ENCODE results near the gene TRIM29. TPM values are rescaled to one million over a fixed set of nuclear protein-coding genes. Genes with fewer than 3 reads are reported as not detected.

The TRIM29 gene
- total and polyA plus RNA-seq, 10 of the 15 experiments (the other 5 are each of a cell fraction or from before 2014, with no cell fraction given), result 0.08 to 0.67 (median 0.26) TPM; not detected in 5

GRCh38 chr11:120105576-120105975, 32.3 kb downstream of the TRIM29 start (continued):
- no peak for TF ChIP-seq E2F4 (IDR thresholded peaks at IDR 0.05; ENCODE audit: low read depth, low read length)
- no peak for TF ChIP-seq HDAC6 (IDR thresholded peaks at IDR 0.05; ENCODE audit: unreplicated experiment)

- H3K27ac ChIP-seq (ENCODE audit: control insufficient read depth, insufficient read depth), result no peak overlapping the region
- RAD21 ChIA-PET (ENCODE audit: unreplicated experiment), result no interaction called here
- H3K9ac ChIP-seq (ENCODE audit: control insufficient read depth, insufficient read depth, low read length), result no peak overlapping the region
- no peaks in the 10 kb centered on the region for H3K4me1 ChIP-seq (ENCODE audit: control insufficient read depth, insufficient read depth, low read length)
- intact Hi-C loops (cut with micrococcal nuclease; ENCODE audit: unreplicated experiment), result no loop called here
- WGBS (ENCODE audit: insufficient coverage, insufficient replicate concordance, low lambda C conversion rate, missing lambda C conversion rate), result 34% methylated on average over 15 of the region's 15 CpGs
- CTCF ChIA-PET, result interaction anchor here (1.7 kb wide), 1 partner anchor 24 kb away, joined by 4 read pairs; no protein-coding TSS in a partner anchor
- no peak overlapping the region for H3K4me2 ChIP-seq (ENCODE audit: control insufficient read depth, insufficient read depth)
- FAIRE-seq (no peak), DNase-seq (ENCODE audit: low read depth, low spot score) (no peak), ATAC-seq (no peak)
- no peaks in the 10 kb centered on the region for H3K79me2 ChIP-seq (ENCODE audit: control insufficient read depth, insufficient read depth, low read length)
- no peak overlapping the region for H3K4me3 ChIP-seq
- POLR2A ChIA-PET, result no interaction called here
- no peaks in the 10 kb centered on the region; the same call in 2 of the 3 replicates for H3K9me3 ChIP-seq (replicated peaks; ENCODE audit: control insufficient read depth, insufficient read depth, low read length)
- no peak overlapping the region for H2AFZ ChIP-seq (ENCODE audit: control insufficient read depth, low read depth, low read length)
- in situ Hi-C loops (cut with MboI), result no loop called here
- TF ChIP-seq FOS (IDR thresholded peaks at IDR 0.05; ENCODE audit: borderline replicate concordance, extremely low read depth, insufficient read length) (no peak), ZNF24 (IDR thresholded peaks at IDR 0.05) (no peak), ZNF622 (IDR thresholded peaks at IDR 0.05) (no peak), ZNF687 (IDR thresholded peaks at IDR 0.05) (no peak), E2F8 (IDR thresholded peaks at IDR 0.05; ENCODE audit: low read depth, partially characterized antibody) (no peak), CBFB (IDR thresholded peaks at IDR 0.05; ENCODE audit: low read depth) (no peak), PAX5 (IDR thresholded peaks at IDR 0.05; ENCODE audit: borderline replicate concordance, low read depth, low read length) (no peak), SRF (IDR thresholded peaks at IDR 0.05; ENCODE audit: low read depth in 2 of 2, low read length in 2 of 2) (no peak), CEBPB (IDR thresholded peaks at IDR 0.05; ENCODE audit: borderline replicate concordance in 1 of 2, low read depth in 2 of 2, low read length in 2 of 2) (no peak), ASH2L (IDR thresholded peaks at IDR 0.05; ENCODE audit: borderline replicate concordance, low read depth) (no peak)
- H4K20me1 ChIP-seq (ENCODE audit: control insufficient read depth, insufficient read depth), result no peaks in the 10 kb centered on the region; the same call in 1 of the 2 replicates
- SMC1A ChIA-PET (ENCODE audit: uncharacterized antibody, unreplicated experiment), result interaction anchor here (0.7 kb wide), 1 partner anchor 400 kb away, joined by 3 read pairs; no protein-coding TSS in a partner anchor
- no peaks in the 10 kb centered on the region for H3K36me3 ChIP-seq (ENCODE audit: control insufficient read depth in 2 of 2, insufficient read depth in 2 of 2, low read length in 1 of 2)
- peaks cover 7 to 17% of the 10 kb centered on the region in 2 experiments; a peak in 3 of 4 replicates for H3K27me3 ChIP-seq (replicated peaks in 1 of 2; ENCODE audit: control insufficient read depth in 2 of 2, insufficient read depth in 2 of 2, low read length in 1 of 2)
- no TSS peak for BruUV-seq (replicated peaks)
Measured at GRCh38 chr11:120104041-120104565, 33.8 kb downstream of the TRIM29 start.
